NCI-H1417 treated with DMSO at 0.1 percent for 48 hours (cell line): ENCODE data around the gene C1orf185.
"Not testable (repeated sequence)": the region's sequence is repeated elsewhere in the genome, so short reads cannot be mapped to it uniquely, and the experiment has no call there.

Experiments used
- DNase-seq: peaks from one replicate; lab custom pipeline; 2025; lab: John Stamatoyannopoulos, UW

The C1orf185 gene

DNA sequence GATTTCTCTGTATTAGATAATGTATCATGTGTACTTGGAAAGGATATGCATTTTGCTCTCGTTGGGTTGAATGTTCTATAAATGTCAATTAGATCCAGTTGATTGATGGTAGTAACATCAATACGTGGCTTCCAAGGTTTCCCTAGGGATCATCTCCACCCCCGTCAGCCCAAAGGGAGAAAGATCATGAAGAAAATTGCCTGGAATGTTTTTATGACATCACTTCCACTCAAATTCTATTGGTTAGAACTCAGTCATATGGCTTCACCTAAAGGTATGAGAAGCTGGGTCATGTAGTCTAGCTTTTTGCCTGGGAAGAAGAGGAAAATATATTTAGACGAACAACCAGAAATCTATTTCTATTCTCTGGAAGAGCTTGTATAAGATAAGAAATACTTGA is at the start of gene C1orf185:
Gene C1orf185, plus strand, starts transcription at position 253 of the 400 bp plus-strand sequence. Its CDS starts 6 bp downstream, at position 259.
- DNase-seq, result no peak

DNA sequence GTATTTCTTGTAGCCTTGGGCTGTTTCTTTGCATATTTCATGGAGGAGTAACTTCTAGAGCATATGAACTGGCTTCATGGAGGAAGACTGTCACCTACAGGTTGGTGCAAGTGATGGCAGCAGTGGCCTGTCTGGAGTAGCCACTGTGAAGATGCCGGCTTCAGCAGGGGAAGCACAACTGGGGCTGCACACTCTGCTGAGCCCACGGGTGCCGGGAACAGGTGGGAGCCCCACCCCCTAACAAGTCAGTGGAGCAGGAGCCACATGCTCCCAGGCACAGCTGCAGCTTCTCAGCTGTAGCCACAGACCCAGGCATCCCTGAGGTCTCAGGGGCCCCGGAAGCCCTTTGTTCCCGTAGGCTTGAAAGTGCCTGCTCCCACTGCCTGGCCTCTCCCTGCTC is 43.2 kb upstream of the C1orf185 start:
- no peak for DNase-seq

DNA sequence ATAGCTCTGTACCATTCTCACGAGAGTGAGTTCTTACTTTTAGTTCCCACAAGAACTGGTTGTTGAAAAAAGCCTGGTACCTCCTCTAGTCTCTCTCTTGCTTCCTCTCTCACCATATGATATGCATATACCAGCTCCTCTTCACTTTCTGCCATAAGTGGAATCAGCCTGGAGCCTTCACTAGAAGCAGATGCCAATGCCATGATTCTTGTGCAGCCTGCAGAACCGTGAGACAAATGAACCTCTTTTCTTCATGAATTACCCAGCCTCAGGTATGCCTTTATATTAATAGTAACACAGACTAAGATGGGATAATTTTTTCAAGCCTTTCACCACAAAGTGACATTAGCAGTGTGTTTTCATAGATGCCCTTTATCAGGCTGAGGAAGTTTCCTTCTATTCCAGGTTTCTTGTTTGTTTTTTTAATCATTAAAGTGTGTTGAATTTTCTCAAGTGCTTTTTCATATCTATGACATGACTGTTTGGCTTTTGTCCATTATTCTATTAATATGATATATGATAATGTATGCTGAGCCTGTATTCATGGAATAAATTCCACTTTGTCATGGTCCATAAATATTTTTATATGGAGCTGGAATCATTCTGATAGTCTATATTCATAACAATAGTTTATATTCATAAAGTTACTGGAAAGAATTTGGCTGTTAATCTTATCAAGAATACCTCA is 40.7 kb upstream of the C1orf185 start:
- DNase-seq, result no peak

DNA sequence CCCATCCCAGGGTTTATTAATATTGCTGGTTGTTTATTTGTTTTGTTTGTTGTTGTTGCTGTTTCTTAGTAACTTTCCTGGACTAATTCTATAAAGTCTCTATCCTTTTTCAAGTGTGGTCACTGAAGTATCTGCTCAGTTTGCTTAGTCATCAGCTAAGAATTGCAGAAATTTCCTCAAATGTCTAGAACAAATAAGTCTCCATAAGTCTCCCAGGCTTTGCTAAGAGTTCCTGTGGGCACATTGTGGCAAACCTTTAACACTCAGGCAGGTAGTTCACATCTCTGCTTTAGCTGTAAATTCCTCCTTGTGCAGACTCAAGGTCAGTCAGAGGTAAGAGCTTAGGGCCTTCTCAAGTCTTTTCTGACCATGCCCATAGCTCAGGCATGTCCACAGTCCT is 38.9 kb upstream of the C1orf185 start:
- DNase-seq, result no peak

DNA sequence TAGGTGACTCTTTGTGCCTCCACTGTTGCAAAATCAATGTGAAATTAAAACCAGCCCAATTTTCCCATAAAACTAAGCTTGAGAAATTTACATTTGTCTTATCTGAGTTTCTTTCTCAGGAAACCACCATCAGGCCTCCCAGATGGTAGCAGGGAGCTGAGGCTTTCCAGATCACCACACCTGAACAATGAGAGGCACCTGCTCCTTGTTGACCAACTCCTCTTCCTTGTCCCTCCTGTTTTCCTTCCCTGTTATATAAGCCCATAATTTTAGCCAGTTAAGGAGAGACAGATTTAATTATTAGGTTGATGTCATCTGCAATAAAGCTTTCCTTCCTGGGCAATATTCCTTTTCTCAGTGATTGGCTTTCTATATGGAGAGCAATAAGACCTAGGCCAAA is 32.0 kb upstream of the C1orf185 start:
- DNase-seq, result peak; percentile 52

DNA sequence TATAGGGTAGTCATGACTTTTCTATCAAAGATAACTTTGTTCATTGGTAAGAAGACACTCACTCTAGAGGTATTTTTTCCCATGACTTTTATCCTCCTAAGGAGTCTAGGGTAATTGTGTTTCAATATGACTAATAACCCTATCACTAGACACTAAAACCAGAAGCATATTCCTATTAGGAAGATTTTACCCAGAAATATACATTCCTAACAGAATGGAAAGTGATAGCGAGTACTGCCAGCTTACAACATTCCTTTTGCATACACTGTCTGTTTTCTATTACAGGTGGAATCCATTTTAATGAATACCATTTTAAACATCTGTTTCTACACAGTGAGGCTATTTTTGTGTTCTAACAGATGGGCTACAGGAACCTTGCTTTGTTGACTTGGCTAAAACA is 31.4 kb upstream of the C1orf185 start:
- no peak for DNase-seq

DNA sequence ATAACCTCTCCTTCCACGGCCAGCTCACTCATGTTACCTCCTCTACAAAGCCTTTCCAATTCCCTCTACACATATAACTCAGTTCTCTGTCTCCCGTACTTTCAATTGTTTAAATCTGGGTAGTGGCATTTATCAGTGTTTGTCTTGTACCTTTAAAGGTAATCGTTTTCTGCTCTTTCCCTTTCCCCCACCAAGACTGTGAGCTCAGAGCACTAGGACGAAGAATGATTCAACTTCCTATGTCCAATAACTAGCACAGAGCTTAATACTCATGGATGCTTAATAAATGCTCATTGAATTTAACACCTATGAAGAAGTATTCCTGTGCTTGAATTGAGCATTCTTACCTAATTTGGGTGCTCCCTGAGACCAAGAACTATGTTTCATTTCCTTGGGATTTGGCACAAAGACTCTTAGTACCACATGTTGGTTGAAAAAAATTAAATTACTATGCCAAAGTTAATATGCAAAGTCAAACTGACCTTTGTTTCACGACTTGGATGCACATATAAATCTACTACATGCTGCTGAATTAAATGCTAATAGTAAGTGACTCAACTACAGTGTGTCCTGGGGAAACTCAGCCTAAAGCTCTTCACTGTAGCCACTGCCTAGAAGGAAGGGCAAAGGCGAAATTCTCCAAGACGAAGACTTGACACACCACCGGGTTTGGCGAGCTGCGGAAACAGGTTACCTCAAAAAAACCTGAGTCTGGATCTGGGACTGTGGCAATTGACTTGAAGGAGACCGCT is 30.6 kb upstream of the C1orf185 start:
- DNase-seq, result no peak

DNA sequence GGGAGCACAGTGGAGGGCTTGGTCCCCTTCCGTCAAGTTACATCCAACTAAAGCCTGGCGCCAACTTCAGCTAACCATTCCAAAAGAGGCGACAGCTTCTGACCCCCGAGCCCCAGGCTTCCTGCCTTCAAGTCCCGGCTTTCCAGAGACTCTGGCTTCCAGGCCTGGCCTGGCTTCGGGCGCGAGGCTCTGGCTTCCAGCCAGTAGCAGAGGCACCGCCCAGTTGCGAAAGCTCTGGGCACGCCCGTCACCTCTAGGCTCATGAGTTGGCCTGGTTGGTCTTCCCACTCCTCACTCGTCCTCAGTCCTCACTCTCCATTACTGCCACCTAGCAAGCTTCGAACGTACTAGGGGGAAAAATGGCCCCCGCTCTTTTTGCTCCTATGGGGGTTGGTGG is 30.0 kb upstream of the C1orf185 start:
- no peak for DNase-seq

DNA sequence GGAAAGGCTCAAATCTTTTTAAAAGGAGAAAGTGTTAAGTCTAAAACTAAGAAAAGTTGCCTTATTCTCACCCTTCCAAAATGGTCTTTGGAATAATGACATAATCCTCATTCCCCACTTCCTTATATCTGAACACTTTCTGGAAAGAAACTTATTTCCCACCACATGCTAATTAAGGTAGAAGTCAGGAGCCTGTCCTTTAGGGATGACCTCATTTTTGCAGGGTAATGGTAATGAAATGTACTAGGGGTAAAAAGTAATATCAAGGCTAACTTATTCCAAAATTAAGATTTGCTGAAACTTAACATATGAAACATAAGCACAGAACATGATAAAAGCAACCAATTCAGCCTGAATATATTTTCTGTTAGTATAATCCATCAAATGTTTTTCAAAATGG is 29.4 kb upstream of the C1orf185 start:
- DNase-seq, result no peak

DNA sequence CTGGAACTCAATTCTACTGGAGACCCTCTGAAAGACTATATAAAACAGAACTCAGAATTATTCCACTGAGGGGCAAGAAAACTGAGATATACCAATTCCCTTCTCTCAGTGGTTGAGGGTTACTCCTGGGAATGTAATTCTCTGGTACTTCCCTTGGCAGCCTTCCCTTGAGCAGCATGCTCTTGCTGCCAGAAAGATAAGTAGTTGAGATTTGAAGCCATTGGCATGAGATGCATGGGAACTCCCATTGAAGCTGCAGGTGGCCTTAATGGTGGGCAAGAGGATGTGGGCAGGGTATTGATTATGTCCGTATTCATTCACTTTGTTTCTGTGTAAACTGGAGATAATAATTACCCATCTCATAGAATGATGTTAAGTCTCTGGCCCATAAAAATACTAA is 28.6 kb upstream of the C1orf185 start:
- DNase-seq, result no peak

DNA sequence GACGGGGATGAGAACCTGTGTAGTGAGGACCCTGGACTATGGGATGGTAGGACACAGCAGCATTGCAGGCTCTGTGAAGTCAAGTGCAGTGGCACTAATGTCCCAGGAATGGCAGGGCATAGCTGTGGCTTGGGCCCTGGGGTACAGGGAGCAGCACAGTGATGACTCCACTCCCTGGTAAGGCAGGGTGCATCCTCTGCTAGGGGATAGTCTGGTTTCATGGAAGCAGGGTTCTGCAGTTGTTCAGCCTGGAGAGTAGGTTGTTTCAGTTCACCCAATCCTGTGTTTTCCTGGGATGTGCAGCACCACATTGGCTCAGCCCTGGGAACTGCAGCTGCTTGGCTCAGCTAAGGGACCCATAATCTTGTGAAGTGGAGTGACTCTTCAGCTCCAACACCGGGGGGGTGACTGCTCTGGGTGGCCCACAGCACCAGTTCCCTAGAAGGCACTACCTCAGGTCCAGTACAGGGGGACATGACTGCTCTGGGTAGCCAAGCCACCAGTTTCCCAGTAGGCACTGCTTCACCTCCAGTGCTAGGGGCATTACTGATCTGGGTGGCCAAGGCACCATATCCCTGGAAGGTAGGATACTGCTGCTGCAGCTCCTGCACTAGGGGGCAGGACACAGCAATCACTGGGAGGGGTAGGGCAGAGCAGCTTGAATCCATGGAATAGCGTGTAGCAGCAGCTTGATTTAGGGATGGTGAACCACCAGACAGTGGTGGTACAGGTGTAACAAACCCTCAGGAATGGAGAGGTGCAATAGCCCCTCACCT is 15.3 kb upstream of the C1orf185 start:
- DNase-seq, result no peak

DNA sequence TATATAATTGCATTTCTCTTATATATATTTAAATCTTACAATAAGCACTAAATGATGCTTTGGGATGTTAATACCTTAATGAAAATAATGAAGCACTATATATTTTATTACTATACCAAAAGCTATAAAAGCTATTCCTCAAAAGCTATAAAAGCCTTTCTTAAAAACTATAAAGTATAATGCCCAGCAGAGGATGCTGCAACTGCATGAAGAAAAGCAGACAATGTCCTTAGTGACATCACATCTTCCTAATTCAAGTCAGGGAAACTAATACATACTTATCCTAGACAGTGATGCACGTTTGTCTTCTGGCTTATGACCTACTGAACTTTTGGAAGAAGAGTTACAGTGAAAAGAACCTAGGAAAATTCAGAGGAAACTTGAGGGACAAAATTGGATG is 13.6 kb upstream of the C1orf185 start:
- DNase-seq, result no peak

DNA sequence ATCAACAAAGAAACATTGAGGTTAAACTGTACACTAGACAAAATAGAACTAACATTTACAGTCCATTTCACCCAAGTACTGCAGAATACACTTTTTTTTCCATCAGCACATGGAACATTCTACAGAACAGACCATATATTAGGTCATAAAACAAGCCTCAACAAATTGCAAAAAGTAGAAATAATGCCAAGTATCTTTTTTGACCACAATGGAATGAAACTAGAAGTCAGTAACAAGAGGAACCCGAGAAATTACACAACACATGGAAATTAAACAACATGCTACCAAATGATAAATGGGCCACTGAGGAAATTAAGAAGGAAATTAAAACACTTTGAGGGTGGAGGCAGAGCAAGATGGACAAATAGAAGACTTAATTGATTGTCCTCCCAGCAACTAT is 8.4 kb upstream of the C1orf185 start:
- no peak for DNase-seq

DNA sequence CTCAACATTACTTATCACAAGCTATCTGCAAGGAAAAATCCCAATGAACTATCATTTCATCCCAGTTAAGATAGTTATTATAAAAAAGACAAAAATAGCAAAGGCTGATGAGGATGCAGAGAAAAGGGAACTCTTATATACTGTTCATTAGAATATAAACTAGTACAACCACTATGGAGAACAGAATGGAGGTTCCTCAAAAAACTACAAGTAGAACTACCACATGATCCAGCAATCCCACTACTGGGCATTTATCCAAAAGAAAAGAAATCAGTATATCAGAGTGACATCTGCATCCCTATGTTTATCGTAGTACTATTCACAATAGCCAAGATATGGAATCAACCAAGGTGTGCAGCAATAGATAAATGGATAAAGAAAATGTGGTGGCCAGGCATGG is 4.9 kb upstream of the C1orf185 start:
- DNase-seq, result no peak

DNA sequence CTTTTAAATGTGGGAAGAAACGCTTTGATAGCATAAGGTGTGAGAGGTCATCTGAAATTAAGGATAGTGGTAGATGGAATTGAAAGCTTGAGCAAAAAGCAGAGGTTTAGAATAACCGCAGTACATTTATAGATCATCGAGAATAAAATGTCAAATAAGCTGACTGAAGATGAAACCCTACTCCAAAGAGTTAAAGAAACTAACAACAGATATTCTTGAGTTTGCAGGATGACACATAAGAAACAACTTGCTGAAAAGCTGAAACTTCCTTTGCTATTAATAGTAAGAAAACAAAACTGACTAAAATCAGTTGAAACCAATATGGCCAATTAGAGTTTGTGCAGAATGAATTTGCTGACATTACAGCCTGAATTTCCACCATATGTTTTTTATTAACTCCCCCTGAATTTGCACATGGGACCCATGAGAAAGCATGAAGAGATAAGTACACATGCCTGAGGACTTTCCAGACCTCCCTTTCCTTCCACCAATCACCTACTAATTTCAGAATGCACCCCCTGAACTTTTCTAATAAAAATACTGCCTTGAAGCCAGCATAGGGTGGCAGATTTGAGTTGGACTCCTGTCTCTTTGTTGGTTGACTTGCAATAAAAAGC is 1.7 kb upstream of the C1orf185 start:
- DNase-seq, result no peak

DNA sequence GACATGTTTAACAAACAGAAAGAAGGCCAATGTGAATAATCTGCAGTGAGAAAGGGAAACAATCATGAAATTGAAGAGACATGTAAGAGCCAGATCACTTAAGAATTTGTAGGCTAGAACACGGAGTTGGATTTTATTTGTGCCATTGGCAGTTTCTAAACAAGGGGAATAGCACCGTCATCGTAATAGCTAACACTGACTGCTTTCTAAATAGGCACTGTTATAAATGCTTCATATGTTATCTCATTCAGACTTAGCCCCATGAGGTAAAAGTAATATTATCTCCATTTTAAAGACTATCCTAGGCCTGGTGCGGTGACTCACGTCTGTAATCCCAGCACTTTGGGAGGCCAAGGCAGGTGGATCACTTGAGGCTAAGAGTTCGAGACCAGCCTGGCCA is 12.1 kb downstream of the C1orf185 start:
- no peak for DNase-seq

DNA sequence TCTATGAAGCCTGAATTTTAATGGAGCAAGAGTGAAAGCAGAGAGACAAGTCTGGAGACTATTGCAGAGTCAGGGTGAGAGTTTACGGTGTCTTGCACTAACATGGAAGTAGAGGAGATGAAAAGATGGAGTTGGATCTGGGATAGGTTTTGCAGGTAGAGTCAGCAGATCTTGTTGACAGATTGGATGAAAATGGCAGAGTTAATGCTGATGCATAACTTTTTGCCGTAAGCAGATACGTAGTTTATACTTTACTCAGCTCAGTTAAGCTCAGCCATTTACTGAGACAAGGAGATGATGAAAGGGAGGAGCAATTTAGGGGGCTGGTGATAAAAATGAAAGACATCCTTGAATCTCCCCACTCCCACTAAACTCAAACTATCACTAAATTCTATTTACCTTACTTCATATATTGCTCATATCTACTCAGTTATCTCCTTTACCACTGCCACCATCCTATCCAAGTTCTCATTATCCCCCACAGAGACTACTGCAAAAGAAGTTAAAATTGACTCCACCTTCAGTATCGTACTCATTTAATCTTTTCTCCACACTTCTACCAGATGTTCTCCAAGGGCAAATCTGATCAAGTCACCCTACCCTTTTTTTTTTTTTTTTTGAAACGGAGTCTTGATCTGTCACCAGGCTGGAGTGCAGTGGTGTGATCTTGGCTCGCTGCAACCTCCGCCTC is 13.8 kb downstream of the C1orf185 start:
- no peak for DNase-seq

DNA sequence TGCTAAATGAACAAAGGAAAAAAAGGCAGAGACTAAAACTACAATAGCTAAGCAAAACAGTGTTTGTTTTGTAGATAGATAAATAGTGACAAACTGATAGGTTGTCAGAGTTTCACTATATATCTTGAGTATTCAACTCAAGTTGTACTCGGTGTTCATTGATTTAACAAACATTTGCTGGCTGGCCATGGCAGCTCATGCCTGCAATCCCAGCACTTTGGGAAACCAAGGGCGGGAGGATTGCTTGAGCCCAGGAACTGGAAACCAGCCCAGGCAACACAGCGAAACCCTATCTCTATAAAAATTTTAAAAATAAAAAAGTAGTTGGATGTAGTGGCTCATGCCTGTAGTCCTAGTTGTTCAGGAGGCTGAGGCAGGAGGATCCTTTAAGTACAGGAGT is 17.3 kb downstream of the C1orf185 start:
- no peak for DNase-seq

DNA sequence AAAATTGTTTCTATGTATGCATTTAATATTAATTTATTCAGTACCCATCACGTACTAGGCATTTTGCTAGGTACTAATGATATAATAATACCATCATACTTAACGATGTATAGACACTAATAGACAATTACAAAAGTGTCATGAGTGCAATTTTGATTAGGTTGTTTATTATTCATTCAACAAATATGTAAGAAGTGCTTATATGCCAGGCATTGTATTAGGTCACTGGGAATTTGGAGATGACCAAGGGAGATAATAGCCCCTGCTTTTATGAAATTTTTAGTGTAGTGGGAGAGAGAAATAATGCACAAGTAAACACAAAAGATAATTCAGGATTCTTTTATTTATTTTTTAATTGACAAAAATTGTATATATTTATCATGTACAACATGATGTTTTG is 18.6 kb downstream of the C1orf185 start:
- DNase-seq, result no peak

DNA sequence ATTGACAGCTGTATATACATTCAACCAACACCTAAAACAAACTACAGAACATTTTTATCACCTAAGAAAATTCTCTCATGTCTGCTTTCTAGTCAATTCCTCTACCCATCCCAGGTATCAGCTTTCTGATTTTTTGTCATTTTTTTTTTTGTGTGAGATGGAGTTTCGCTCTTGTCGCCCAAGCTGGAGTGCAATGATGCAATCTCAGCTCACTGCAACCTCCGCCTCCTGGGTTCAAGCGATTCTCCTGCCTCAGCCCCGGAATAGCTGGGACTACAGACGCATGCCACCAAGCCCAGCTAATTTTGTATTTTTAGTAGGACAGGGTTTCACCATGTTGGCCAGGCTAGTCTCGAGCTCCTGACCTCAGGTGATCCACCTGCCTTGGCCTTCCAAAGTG is 25.1 kb downstream of the C1orf185 start:
- DNase-seq, result not testable (repeated sequence)

DNA sequence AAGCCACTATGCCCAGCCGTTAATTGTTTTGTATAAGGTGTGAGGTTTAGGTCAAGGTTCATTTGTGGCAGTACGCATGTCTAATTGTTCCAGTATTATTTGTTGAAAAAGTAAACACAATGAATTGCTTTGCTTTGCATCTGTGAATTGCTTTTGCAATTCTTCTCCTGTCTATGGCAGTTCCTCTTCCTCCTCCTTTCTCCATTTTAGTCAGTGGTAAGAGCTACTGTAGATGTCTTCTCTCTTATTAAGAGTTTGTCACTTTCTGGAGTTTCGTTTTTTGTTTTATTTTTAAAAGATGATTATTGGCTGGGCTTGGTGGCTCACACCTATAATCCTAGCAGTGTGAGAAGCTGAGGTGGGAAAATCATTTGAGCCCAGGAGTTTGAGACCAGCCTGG is 29.2 kb downstream of the C1orf185 start:
- no peak for DNase-seq

DNA sequence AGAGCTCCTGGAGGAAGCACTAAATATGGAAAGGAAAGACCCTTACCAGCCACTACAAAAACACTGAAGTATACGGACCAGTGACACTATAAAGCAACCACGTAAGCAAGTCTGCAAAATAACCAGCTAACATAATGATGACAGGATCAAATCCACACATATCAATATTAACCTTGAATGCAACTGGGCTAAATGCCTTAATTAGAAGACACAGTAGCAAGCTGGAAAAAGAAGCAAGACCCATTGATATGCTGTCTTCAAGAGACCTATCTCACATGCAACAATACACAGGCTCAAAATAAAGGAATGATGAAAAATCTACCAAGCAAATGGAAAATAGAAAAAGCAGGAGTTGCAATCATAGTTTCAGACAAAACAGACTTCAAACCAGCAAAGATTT is 31.0 kb downstream of the C1orf185 start:
- no peak for DNase-seq
